ENCODE data around the gene STX3.

- TF ChIP-seq CTCF (conservative IDR thresholded peaks at IDR 0.05; ENCODE audit: low read length) (no peak), EZH2phosphoT487 (IDR thresholded peaks at IDR 0.05; ENCODE audit: borderline replicate concordance, low read depth, low read length) (no peak)
Observed at GRCh38 chr11:59801981-59802638, 46.9 kb downstream of the STX3 start.

Measured in OCI-LY7 (cell line).